Activated CD4-positive, CD25-positive, alpha-beta regulatory T cell treated with anti-CD3 and anti-CD28 coated beads, Interleukin-2, amount 50 U/mL, for 24 hours (primary cell): Measurements from ENCODE around the gene DOCK3.
"Not testable (repeated sequence)": the region's sequence is repeated elsewhere in the genome, so short reads cannot be mapped to it uniquely, and the experiment has no call there.

Experiments
- ATAC-seq, 2 donors: fragments of 150-1000 bp; cut with Tn5 transposase; one replicate each; pipeline ENCODE4 v1.10.0; 2021; ENCODE audit warnings: mild to moderate bottlenecking in 1 of 2, moderate library complexity in 1 of 2

Gene DOCK3

DNA sequence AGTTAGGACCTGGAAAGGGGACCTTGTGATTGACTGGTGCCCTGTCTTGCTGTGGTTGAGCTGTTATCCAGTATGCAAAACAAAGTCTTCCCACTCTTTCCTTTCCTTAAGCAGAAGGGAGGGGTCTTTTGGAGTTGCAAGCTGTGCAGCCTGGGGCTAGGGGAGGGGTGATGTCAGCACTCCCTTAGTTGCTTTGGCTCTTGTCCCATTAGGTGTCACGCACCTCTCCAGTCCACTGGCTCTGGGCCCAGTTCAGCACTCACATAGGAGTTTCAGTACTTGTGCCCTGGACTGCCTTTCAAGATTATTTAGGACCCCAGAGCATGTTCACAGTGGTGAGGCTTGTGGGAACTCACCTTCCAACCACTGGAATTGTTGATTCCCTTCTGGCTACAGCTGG lies 238.5 kb downstream of the DOCK3 start:
- ATAC-seq = no peak

DNA sequence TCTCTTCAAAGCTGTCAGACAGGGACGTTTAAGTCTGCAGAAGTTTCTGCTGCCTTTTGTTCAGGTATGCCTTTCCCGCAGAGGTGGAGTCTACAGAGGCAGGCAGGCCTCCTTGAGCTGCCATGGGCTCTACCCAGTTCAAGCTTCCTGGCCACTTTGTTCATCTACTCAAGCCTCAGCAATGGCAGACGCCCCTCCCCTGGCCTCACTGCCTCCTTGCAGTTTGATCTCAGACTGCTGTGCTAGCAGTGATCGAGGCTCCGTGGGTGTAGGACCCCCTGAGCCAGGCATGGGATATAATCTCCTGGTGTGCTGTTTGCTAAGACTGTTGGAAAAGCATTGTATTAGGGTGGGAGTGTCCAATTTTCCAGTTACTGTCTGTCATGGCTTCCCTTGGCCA lies 247.3 kb downstream of the DOCK3 start:
- ATAC-seq = not testable (repeated sequence)

DNA sequence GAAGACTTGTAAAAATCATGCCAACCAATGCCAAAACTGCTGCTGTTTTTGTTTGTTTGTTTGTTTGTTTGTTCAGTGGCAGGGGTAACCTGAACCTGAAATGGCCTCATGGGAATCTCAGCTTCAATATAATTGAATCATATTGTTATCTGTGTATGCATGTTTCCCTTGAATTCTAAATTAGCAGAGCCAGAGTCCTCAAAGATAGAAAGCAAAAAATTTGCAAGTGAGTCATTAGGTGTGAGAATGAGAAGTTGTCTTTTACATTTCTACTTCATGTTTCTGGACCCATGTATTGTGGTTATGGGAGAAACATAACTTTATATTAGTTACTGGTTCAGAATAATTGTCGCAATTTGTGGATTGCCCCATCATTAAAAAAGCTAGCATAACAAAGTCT lies 249.2 kb downstream of the DOCK3 start:
- no peak for ATAC-seq

DNA sequence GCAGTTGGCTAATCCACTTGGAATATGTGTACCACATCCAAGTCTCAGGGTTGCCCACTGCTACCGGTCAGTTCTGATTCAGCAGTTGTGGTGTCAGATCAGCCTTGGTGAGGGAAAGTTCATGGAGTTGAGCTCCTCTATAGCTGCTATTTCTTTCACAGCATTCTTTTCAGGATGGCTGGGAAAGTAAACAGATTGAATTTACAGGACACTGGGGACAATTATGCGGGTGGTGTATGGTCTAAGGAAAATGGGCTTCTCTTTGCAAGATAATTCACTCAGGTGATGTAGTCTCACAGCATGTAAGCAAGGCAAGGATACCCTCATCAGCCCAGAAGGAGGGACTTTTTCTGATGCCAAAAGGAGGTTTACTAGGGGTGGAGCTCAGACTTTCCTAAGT lies 249.9 kb downstream of the DOCK3 start:
- no peak for ATAC-seq

DNA sequence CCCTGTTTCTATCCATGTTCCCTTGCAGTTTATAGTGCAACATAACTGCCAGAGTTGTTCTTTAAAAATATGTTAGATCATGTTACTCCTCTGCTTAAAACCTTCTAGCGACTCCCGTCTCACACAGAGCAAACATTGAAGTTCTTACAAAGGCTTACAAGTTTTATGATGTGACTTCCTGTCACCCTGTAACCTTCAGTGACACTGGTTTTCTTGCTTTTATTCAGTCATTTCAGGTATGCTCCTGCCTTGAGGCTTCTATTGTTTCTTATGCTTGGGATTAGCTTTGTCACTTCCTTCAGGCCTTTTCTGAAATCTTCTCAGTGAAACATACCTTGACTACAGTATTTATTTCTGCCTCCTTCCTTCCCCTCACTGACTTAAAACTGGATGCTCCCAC lies 252.1 kb downstream of the DOCK3 start:
- ATAC-seq = no peak

DNA sequence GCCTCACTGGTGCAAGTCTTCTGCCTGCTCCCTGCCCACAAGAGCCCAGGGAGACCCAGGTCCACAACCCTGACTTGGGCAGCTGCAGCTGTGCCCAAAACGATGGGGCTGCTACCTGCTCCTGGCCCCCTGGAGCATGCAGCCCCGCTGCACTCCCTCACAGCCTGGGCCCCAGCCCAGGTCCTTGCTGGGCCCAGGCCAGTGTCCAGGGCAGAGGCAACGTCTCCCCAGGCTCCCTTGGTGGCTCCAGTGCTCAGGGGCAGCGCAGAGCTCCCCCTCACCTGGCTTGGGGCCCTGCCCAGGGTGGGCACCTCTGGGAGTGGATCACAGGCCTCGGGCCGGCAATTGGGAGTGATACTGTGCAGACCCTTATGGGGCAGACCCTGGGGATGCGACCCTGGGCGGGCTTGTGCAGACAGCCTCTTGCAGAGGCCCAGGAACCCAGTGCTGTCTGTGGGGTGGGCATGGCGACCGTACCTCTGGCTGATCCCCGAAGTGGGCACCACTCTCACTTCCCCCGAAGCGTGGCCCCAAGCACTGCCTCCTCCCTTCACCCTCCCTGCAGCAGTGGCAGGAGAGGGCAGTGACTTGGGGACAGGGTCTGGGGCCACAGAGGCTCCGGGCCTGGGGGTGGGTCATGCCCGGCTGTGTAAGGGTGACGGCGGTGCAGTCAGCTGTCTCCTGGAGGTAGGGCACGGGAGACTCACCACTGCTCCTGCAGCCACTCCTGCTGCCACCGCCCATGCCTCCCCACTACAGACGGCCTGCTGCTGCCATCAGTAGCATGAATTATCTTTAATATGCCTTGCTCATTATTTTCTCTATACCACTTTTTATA lies 255.9 kb downstream of the DOCK3 start:
- no peak for ATAC-seq

DNA sequence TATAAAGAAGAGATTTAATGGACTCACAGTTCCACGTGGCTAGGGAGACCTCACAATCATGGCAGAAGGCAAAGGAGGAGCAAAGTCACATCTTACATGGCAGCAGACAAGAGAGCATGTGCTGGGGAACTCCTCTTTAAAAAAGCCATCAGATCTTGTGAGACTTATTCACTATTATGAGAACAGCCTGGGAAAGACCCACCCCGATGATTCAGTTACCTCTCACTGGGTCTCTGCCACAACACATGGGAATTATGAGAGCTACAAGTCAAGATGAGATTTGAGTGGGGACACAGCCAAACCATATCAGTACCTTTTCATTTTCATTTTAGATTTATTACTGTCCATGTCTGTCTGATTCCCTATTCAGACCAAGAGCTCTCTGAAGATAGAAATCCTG lies 258.2 kb downstream of the DOCK3 start:
- ATAC-seq = peak in 1 of 2 donors; percentile 17

DNA sequence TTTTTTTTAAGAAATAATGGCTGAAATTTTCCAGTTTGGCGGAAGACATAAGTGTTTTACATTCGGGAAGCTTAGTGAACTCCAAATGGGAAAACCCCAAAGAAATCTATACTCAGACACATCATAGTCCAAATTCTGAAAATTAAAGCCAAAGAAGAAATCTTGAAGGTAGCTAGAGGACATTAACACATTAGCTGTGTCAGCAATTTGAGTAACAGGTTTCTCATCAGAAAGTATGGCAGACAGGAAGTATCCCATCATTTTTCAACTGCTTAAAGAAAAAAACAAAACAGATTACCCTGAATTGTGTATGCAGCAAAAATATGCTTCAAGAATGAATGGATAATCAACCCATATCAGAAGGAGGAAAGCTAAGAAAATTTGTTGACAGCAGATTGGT lies 261.7 kb downstream of the DOCK3 start:
- no peak for ATAC-seq

DNA sequence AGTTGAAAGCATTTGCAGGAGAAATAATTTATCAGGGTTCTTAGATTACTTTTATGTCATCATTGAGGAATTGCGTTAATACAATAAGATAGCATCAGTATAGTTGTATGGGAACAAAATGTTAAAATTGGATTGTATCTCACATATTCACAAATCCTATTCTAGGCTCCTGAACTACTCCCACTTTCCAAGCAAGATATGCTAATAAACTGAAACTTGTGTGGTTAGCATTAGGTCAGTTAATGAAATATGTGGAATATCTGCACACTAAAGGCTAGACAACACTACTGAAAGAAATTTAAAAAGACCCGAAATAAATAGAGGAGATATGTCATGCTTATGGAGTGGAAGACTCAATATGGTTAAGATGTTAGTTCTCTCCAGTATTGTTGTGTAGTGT lies 272.7 kb downstream of the DOCK3 start:
- no peak for ATAC-seq

DNA sequence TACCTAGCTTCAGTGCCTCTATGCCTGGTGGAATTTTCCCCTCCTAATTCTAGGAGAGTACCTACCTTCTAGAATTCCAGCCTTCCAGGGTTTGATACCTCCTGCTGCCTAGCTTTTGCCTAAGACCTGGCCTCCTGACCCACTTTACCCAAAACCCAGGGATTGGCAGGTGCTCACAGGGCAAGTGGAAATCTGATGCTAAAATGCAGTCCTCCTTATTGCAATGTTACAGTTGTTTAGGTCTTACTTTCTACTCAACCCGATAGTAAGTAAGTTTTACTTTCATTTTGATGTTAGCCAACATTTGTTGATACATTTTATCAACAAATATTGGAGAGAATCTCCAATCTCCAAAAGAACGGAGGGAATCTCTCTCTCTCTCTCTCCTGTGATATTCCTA lies 275.9 kb downstream of the DOCK3 start:
- ATAC-seq = no peak

DNA sequence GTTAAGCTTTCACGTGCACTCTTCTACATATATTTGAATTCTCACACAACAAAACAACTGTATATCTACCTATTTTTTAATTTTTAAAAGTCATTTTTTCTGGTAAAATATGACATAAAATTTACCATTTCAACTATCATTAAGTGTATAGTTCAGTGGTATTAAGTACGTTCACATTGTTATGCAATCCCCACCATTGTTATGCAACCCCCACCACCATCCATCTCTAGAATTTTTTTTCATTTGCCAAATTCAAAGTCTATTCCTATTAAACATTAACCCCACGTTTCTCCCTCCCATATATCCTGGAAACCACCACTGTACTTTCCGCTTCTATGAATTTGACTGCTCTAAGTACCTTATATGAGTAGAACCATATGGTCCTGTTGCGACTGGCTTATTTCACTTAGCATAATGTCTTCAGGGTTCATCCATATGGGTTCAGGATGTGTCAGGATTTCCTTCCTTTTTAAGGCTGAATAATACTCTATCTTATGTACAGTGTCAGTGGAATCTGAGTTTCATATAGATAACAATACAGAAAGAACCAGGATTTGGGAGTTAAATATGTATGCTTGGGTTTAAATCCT lies 279.2 kb downstream of the DOCK3 start:
- no peak for ATAC-seq

DNA sequence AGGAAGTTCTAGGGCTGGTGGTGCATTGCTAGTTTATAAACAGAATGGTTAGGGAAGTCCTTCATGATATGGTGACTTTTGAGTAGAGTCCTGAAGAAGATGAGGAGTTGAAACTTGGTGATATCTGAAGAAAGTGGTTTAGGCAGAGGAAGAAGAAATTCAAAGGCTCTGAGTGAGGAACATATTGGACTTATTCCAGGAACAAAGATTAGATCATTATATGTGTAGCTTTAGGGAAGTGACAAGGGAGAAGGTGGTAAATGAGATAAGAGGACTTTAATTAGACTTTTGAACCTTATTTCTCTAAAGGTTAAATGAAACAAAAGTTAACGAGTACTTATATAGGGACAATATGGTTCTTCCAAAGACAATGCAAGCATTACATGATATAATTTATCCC lies 286.7 kb downstream of the DOCK3 start:
- no peak for ATAC-seq

DNA sequence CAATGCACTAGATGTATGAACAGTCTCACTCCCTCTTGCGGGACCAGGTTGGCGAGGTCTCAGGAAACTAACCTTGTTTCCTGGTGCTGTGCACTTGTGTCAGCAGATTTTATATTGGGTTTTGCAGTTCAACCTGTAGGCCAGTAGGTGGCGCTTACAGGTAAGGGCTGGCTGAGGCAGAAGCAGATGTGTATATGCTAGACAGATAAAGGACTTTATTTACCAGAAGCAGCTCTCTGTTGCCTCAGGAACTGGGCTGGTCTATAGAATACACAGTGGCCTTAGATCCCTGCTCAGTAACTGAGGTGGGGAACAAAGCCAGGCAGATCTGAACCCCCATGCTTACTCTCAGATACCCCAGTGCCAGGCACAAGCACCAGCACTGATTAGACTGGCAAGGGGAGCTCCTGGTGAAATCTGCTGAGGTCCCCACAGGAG lies 296.8 kb downstream of the DOCK3 start:
- peak; percentile 70 to 76 for ATAC-seq

DNA sequence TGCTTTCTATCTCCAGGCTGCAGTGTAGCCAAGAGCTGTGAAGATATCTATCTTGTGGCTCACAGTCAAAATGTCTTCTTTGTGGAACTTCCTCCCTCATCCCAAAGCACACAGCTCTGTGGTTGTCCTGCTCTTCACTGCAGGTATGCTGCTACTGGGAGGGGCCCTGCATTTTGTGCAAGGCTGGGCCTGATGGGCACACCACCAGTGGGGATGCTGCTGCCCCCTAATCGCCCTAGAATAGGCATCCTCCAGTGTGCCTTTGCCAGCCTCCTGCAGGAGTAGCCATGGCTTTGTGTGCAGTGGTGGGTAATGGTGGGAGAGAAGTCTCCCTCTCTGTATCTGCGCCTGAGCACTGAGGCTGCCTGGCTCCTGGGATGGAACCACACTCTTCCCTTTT lies 297.3 kb downstream of the DOCK3 start:
- no peak for ATAC-seq

DNA sequence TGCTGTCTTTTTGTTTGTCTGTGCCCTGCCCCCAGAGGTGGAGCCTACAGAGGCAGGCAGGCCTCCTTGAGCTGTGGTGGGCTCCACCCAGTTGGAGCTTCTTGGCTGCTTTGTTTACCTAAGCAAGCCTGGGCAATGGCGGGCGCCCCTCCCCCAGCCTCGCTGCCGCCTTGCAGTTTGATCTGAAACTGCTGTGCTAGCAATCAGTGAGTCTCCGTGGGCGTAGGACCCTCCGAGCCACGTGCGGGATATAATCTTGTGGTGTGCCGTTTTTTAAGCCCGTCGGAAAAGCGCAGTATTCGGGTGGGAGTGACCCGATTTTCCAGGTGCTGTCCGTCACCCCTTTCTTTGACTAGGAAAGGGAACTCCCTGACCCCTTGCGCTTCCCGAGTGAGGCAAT lies 303.9 kb downstream of the DOCK3 start:
- not testable (repeated sequence) for ATAC-seq

DNA sequence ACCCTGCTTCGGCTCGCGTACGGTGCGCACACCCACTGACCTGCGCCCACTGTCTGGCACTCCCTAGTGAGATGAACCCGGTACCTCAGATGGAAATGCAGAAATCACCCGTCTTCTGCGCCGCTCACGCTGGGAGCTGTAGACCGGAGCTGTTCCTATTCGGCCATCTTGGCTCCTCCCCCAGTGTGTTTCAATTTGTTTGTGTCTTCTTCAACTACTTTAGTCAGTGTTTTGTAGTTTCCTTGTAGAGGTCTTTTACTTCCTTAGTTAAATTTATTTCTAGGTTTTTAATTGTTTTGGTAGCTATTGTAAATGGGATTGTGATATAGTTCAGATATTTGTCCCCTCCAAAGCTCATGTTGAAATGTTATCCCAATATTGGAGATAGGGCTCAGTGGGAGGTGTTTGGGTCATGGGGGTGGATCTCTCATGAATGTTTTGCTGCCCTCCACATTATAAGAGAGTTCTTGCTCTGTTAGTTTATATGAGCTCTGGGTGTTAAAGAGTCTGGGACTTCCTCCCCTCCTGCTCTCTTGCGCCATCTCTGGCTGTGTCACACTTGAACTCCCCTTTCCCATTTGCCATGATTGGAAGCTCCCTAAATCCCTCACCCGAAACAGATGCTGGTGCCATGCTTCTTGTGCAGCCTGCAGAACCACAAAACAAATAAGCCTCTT lies 304.4 kb downstream of the DOCK3 start:
- ATAC-seq = no peak

DNA sequence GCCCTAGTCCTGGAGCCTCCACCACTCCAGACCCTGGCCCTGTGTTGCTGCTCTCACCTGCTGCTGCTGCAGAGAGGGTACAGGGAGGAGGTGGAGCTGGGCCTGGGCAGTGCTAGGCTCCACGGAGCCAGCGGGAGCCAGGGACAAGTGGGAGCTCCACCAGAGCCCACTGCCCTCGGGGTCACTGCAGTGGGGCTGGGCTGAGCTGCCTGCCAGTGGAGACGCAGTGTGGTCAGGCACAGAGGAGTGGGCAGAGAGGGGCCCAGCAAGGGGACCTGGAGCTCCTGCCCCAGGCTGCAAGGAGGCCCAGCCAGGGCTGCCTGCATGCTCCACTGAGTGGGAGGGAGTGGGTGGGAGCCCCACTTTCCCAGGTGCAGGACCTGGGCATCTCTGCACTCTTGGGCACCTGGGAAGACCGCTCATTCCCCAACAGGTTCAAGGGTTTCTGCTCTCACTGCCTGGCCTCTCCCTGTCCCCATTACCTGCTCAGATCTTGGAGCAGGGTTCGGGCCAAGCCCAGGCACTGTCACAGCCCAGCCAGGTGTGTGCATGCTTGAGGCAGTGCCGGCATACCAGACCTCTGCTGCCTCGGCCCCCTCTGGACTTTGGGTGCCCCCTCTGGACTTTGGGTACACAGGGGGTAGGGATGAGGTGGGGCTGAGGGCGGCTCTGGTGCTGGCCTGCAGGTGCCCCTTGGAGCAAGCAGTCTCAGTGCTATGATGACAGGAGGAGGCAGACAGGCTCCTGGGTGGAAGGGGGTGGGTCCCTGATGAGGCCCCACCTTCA lies 308.0 kb downstream of the DOCK3 start:
- ATAC-seq = no peak

DNA sequence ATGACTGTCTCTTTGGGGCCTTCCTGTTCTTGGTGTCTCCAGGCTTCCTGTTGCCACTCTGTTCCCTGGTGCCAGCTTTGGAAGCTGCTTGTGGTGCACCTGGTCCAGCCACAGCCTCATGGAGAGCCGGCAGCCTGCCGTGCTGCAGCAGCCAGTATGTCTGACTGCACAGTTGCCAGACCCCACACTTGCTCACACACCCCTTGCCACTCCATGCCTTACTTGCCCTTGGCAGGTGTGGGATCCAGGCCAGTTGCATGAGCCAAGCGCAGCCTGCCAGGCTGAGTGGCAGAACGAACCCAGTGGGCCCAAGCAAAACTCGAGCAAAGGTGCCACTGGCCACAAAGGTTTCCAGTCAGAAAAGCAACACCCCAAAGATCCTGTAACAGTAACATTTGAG lies 309.2 kb downstream of the DOCK3 start:
- ATAC-seq = no peak

DNA sequence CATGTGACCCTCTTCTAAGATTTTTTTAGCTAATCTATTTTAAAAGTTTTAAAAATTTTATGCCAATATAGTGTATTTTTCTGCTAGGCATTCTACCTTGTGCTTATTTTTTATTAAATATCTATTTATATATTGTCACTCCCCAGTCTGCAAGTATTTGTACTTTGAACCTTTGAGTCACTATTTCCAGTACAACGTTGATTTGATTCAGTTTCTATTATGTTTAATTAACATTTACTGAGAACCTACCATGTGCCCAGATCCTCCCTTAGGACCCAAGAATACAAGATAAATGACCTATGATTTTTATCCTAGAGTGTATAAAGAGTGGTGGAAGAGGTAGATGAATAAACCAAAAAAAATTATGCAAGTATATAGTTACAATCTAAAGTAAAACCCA lies 311.2 kb downstream of the DOCK3 start:
- ATAC-seq = no peak

DNA sequence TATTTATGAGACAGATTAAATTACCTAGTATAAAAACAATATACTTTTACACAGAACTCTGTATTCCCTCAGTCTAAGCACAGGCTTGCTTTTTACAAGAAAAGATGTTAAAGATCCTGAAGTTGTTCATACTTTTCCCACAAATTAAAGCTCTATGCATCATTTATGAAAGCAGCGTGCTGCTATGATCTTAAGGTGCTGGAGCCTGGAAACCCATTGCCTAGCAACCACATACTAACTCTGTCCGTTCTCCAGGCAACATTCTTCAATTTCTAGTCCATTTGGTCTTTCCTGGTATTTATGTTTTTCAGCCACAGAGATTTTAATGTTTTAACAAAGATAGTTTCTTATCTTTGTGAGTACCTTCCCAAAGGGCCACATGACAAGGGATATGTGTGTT lies 312.0 kb downstream of the DOCK3 start:
- no peak for ATAC-seq

DNA sequence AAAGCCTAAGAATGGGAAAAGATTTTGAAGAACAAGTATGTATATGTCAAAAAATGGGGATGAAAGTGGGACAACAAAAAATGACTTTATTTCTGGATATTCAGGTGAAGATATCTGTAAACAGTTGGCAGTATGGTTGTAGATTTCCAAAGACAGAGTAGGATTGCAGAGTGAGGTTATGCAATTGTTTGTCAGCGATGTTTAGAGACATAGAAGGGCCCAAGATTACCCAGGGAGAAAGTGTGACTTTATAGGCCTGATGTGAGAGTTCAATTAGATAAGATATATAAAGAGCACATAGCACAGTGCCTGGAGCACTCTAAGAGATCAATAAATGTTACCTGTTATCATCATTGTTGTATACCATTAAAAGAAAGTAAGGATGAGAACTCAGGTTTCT lies 319.8 kb downstream of the DOCK3 start:
- ATAC-seq = no peak

DNA sequence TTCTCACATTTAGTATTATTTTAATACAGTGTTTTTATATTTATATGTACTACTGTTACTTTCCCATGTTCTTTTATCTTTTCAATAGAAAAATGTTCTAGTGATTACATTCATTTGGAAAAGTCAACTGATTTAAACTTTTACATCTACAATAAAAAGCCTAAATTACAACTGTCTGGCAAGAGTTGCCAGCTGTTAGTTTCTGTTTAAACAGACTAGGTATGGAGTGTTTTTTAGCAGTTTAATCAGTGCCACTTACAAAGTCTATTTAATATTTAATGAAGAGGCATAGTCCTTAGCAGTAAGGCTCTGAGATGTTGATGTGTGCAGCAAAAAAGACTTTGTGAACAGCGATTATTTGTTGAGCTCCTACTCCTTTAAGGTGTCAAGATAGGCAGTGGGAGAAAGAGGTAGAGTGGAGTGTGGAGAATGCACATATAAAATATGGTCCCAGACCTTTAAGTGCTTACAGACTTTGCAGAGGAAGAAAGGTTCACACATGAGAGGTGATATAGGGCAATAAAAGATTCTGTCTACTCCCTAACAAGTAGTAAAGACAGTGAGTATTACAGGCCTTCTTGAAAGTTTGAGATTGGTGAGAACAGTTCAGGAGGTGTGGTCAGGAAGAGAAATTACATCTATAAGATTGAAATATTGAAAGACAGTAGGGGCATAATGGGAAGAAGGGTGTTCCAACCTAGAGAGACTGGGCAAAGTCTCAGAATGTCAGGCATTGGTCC lies 320.5 kb downstream of the DOCK3 start:
- ATAC-seq = no peak

DNA sequence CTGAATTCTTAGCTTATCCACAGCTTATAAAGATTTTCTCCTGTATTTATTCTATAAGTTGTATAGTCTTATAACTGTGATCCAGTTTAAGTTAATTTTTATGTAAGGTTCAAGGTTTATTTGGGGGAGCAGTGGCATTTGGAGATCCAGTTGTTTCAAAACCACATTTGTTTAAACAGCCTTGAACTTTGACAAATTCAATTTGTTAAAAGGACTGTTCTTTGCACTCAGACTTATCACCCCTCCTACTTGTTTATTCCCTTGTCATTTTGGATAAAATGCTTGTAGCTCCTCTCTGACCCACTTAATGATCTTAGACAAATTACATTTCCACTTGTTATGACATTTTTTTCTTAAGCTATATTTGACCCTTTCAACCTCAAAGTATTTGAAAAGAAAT lies 327.8 kb downstream of the DOCK3 start:
- no peak for ATAC-seq
